HL-60 (cell line): ENCODE results near the gene CSRP3.

Source experiments
- DNase-seq, 2 experiments: peaks; one replicate each; pipeline ENCODE4 v3.0.0-alpha.2; 2010 to 2020; ENCODE audit warnings: low read depth in 1 of 2, low spot score in 1 of 2
- H3K27ac ChIP-seq: fragments of 250-450 bp; sonication (Bioruptor Pico); replicated peaks from 2 replicates; pipeline ENCODE4 v1.5.1; 2020; ENCODE audit warnings: mild to moderate bottlenecking, moderate library complexity
- H3K27me3 ChIP-seq: fragments of 250-450 bp; sonication (Bioruptor Pico); 2 replicates; pipeline ENCODE4 v1.5.1; 2021; ENCODE audit warnings: mild to moderate bottlenecking, moderate library complexity; ENCODE audit not compliant: insufficient read depth, poor library complexity, severe bottlenecking
- H3K4me3 ChIP-seq: replicated peaks from 2 replicates; pipeline ENCODE4 v1.5.1; 2011; ENCODE audit warnings: mild to moderate bottlenecking, control low read depth, low read length; ENCODE audit not compliant: insufficient read depth
- GABPA ChIP-seq: IDR thresholded peaks from 2 replicates; pipeline ENCODE4 v1.6.1; 2012; ENCODE audit warnings: low read depth
- POLR2AphosphoS5 ChIP-seq: IDR thresholded peaks from 2 replicates; pipeline ENCODE4 v1.6.1; 2012; ENCODE audit warnings: low read depth
- SPI1 ChIP-seq: IDR thresholded peaks from 2 replicates; pipeline ENCODE4 v1.6.1; 2012; ENCODE audit warnings: low read depth, mild to moderate bottlenecking, borderline replicate concordance
- TF ChIP-seq, protein P1 (sequence below): IDR thresholded peaks from one replicate; pipeline ENCODE4 v1.5.1; 2011; ENCODE audit warnings: low read length, control low read depth, inconsistent platforms; ENCODE audit not compliant: insufficient read depth
- TF ChIP-seq, protein P2 (sequence below): IDR thresholded peaks from 2 replicates; pipeline ENCODE4 v1.6.1; 2012; ENCODE audit warnings: low read depth; ENCODE audit not compliant: insufficient replicate concordance

Gene CSRP3

DNA sequence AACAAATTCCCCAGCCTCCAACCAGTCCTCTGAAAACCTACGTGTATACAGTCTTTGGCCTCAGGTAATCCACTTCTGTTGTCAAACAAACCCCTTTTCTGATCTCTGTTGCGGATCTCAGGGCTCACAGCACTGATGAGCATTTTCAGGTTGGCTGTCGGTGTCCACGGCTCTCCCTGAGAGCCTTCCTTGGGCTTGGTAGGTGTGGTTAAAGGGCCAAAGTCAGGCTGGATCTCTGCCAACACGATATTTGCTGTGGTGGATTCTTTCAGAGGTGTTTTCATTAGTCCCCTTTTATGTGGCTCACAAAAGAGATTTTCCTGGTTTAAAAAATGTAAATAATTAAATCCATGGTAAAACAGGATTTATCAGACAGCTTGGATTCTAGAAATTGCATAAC, 36.0 kb upstream of the CSRP3 start:
- no peak overlapping the region for H3K27ac ChIP-seq
- DNase-seq: no peak
- H3K4me3 ChIP-seq: no peak overlapping the region
- no peaks in the 10 kb centered on the region for H3K27me3 ChIP-seq
- TF ChIP-seq SPI1: no peak
- TF ChIP-seq, protein P1, sequence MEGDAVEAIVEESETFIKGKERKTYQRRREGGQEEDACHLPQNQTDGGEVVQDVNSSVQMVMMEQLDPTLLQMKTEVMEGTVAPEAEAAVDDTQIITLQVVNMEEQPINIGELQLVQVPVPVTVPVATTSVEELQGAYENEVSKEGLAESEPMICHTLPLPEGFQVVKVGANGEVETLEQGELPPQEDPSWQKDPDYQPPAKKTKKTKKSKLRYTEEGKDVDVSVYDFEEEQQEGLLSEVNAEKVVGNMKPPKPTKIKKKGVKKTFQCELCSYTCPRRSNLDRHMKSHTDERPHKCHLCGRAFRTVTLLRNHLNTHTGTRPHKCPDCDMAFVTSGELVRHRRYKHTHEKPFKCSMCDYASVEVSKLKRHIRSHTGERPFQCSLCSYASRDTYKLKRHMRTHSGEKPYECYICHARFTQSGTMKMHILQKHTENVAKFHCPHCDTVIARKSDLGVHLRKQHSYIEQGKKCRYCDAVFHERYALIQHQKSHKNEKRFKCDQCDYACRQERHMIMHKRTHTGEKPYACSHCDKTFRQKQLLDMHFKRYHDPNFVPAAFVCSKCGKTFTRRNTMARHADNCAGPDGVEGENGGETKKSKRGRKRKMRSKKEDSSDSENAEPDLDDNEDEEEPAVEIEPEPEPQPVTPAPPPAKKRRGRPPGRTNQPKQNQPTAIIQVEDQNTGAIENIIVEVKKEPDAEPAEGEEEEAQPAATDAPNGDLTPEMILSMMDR: no peak
- TF ChIP-seq, protein P2, sequence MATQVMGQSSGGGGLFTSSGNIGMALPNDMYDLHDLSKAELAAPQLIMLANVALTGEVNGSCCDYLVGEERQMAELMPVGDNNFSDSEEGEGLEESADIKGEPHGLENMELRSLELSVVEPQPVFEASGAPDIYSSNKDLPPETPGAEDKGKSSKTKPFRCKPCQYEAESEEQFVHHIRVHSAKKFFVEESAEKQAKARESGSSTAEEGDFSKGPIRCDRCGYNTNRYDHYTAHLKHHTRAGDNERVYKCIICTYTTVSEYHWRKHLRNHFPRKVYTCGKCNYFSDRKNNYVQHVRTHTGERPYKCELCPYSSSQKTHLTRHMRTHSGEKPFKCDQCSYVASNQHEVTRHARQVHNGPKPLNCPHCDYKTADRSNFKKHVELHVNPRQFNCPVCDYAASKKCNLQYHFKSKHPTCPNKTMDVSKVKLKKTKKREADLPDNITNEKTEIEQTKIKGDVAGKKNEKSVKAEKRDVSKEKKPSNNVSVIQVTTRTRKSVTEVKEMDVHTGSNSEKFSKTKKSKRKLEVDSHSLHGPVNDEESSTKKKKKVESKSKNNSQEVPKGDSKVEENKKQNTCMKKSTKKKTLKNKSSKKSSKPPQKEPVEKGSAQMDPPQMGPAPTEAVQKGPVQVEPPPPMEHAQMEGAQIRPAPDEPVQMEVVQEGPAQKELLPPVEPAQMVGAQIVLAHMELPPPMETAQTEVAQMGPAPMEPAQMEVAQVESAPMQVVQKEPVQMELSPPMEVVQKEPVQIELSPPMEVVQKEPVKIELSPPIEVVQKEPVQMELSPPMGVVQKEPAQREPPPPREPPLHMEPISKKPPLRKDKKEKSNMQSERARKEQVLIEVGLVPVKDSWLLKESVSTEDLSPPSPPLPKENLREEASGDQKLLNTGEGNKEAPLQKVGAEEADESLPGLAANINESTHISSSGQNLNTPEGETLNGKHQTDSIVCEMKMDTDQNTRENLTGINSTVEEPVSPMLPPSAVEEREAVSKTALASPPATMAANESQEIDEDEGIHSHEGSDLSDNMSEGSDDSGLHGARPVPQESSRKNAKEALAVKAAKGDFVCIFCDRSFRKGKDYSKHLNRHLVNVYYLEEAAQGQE: no peak
- TF ChIP-seq GABPA: no peak
- no peak for TF ChIP-seq POLR2AphosphoS5

DNA sequence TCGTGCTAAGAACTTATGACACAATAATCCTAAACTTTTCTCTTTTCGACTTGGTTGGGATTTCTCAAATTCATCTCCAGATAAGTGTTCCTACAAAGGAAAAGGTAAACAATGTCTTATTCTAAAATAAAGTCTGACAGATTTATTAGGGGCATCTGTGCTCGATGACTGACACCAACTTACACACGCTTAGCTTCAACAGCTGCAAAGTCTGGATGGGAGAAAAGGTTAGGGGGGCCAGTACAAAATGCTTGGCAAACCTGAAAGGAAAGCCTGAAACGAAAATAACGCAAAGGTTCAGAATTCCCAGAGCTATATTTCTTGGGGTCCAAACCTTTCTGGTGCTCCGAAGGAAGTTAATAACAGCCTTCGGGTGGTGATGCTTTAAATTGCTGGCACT, 35.6 kb upstream of the CSRP3 start:
- DNase-seq: no peak
- Histone ChIP-seq H3K27me3 (no peaks in the 10 kb centered on the region), H3K27ac (no peak overlapping the region), H3K4me3 (no peak overlapping the region)
- TF ChIP-seq GABPA (no peak), POLR2AphosphoS5 (no peak), SPI1 (no peak)
- TF ChIP-seq, protein P2: no peak
- TF ChIP-seq, protein P1: no peak

DNA sequence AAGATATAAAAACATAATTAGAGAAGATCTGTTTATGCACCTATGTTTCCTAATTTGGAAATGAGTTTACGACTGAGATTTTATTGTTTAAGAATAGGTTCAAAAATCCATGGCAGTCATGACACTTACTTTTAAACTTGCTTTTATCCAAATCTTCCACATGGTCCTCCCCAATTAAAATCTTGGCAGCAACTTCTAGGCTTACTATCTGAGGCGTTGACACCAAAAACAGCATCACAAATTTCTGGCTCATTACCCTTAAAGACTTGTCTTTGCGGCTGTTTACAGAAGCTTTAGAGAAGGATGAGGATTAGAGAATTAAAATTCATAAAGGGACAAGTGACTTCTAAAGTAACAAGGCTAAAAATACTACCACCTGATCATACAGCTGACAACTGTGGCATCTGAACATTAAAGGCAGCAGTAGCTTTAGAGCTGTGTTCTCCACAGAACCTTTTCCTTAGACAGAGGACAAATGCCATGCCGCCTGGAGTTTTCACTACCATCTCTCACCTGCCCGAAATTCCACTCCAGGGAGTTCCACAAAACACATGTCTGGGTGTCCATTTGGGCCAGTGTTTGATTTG, 32.5 kb upstream of the CSRP3 start:
- Histone ChIP-seq H3K27ac (no peak overlapping the region), H3K27me3 (no peaks in the 10 kb centered on the region), H3K4me3 (no peak overlapping the region)
- TF ChIP-seq POLR2AphosphoS5: no peak
- TF ChIP-seq, protein P1: no peak
- TF ChIP-seq, protein P2: no peak
- DNase-seq: no peak
